Testis (tissue), 2 donors: ENCODE data around the gene PIGW.

ENCODE experiments used
- CTCF ChIP-seq, 3 experiments: fragments of 450-650 bp in 2 of 3; fragments of 200-600 bp in 1 of 3; sonication (generic) in 1 of 3; IDR thresholded peaks; one replicate each; pipeline ENCODE4 v1.5.1; 2016 to 2019; ENCODE audit warnings: antibody characterized with exemption in 3 of 3, mild to moderate bottlenecking in 2 of 3, moderate library complexity in 1 of 3
- POLR2A ChIP-seq: fragments of 450-650 bp; IDR thresholded peaks from one replicate; pipeline ENCODE4 v1.6.1; 2017; ENCODE audit warnings: antibody characterized with exemption, mild to moderate bottlenecking, moderate library complexity

- TF ChIP-seq CTCF (IDR thresholded peaks at IDR 0.05) (no peak), POLR2A (no peak)
Measured at GRCh38 chr17:36504156-36504545, 30.6 kb upstream of the PIGW start.
